HepG2 (cell line): ENCODE data around the gene HSPA1A. TPM values are rescaled to one million over a fixed set of nuclear protein-coding genes. Genes with fewer than 3 reads are reported as not detected.
A peak's percentile ranks its signal among the peaks of the same experiment; 100 is the strongest.

Experiments used
- ARNT2 ChIP-seq: sonication (generic); formaldehyde crosslinking; IDR thresholded peaks from 2 replicates; pipeline ENCODE4 v1.8.0; 2022; ENCODE audit warnings: mild to moderate bottlenecking, low read depth, missing genetic modification reagents, moderate library complexity
- CBX1 ChIP-seq: IDR thresholded peaks from one replicate; pipeline ENCODE4 v1.6.1; 2016; ENCODE audit warnings: antibody characterized with exemption, low read depth
- FOXK2 ChIP-seq: fragments of 450-650 bp; IDR thresholded peaks from 2 replicates; pipeline ENCODE4 v1.6.1; 2016
- FOXO1 ChIP-seq: sonication (generic); formaldehyde crosslinking; IDR thresholded peaks from 2 replicates; pipeline ENCODE4 v1.4.0; 2020; ENCODE audit warnings: missing genetic modification reagents
- ISL2 ChIP-seq: sonication (generic); formaldehyde crosslinking; IDR thresholded peaks from 2 replicates; pipeline ENCODE4 v1.5.0; 2020; ENCODE audit warnings: missing genetic modification reagents
- KLF13 ChIP-seq: sonication (generic); formaldehyde crosslinking; IDR thresholded peaks from 2 replicates; pipeline ENCODE4 v1.4.0; 2020; ENCODE audit warnings: mild to moderate bottlenecking, missing genetic modification reagents
- MED13 ChIP-seq: sonication (generic); formaldehyde crosslinking; IDR thresholded peaks from 2 replicates; pipeline ENCODE4 v1.5.0; 2020; ENCODE audit warnings: missing genetic modification reagents
- MTA3 ChIP-seq: sonication (generic); formaldehyde crosslinking; IDR thresholded peaks from 2 replicates; pipeline ENCODE4 v1.4.0; 2020; ENCODE audit warnings: missing genetic modification reagents
- PAWR ChIP-seq: sonication (generic); formaldehyde crosslinking; IDR thresholded peaks from 2 replicates; pipeline ENCODE4 v1.4.0; 2020; ENCODE audit warnings: missing genetic modification reagents, mild to moderate bottlenecking, borderline replicate concordance
- RAD51 ChIP-seq: fragments of 450-650 bp; IDR thresholded peaks from 2 replicates; pipeline ENCODE4 v1.6.1; 2016; ENCODE audit warnings: borderline replicate concordance
- RBM39 ChIP-seq: fragments of 200-400 bp; formaldehyde crosslinking; IDR thresholded peaks from one replicate; pipeline ENCODE4 v1.6.1; 2018; ENCODE audit warnings: antibody characterized with exemption, mild to moderate bottlenecking, low read depth, low read length; ENCODE audit not compliant: poor library complexity, severe bottlenecking
- RNF2 ChIP-seq: fragments of 450-650 bp; conservative IDR thresholded peaks from 2 replicates; pipeline ENCODE4 v1.6.1; 2016; ENCODE audit warnings: low read depth
- SALL2 ChIP-seq: sonication (generic); formaldehyde crosslinking; IDR thresholded peaks from 2 replicates; pipeline ENCODE4 v1.8.1; 2023; ENCODE audit warnings: mild to moderate bottlenecking, missing genetic modification reagents, inconsistent platforms
- SKI ChIP-seq: fragments of 450-650 bp; IDR thresholded peaks from one replicate; pipeline ENCODE4 v1.6.1; 2018; ENCODE audit warnings: mild to moderate bottlenecking; ENCODE audit not compliant: partially characterized antibody
- SP140L ChIP-seq: sonication (generic); formaldehyde crosslinking; IDR thresholded peaks from 2 replicates; pipeline ENCODE4 v1.4.0; 2020; ENCODE audit warnings: missing genetic modification reagents, borderline replicate concordance
- TEAD3 ChIP-seq: optimal IDR thresholded peaks from 2 replicates; pipeline ENCODE3; 2016; ENCODE audit warnings: borderline replicate concordance
- ZBTB2 ChIP-seq: sonication (generic); formaldehyde crosslinking; IDR thresholded peaks from 2 replicates; pipeline ENCODE4 v1.8.0; 2022; ENCODE audit warnings: low read depth, missing genetic modification reagents
- ZBTB25 ChIP-seq: IDR thresholded peaks from 2 replicates; pipeline ENCODE4 v1.6.1; 2018; ENCODE audit warnings: missing genetic modification reagents
- ZBTB7B ChIP-seq: sonication (generic); formaldehyde crosslinking; IDR thresholded peaks from 2 replicates; pipeline ENCODE4 v1.4.0; 2020; ENCODE audit warnings: missing genetic modification reagents
- ZC3H4 ChIP-seq: sonication (generic); formaldehyde crosslinking; IDR thresholded peaks from 2 replicates; pipeline ENCODE4 v1.4.0; 2020; ENCODE audit warnings: missing genetic modification reagents, borderline replicate concordance
- ZEB1 ChIP-seq: IDR thresholded peaks from 2 replicates; pipeline ENCODE4 v1.6.1; 2012; ENCODE audit warnings: mild to moderate bottlenecking, low read depth, inconsistent platforms; ENCODE audit not compliant: insufficient replicate concordance
- ZNF160 ChIP-seq: sonication (generic); formaldehyde crosslinking; IDR thresholded peaks from 2 replicates; pipeline ENCODE4 v1.8.0; 2022; ENCODE audit warnings: mild to moderate bottlenecking, inconsistent platforms, missing genetic modification reagents
- ZNF205 ChIP-seq: IDR thresholded peaks from 2 replicates; pipeline ENCODE4 v1.6.1; 2018; ENCODE audit warnings: missing biosample characterization, missing genetic modification reagents
- ZNF232 ChIP-seq: sonication (generic); formaldehyde crosslinking; IDR thresholded peaks from 2 replicates; pipeline ENCODE4 v1.4.0; 2020; ENCODE audit warnings: missing genetic modification reagents, borderline replicate concordance
- ZNF30 ChIP-seq: sonication (generic); formaldehyde crosslinking; IDR thresholded peaks from 2 replicates; pipeline ENCODE4 v1.5.0; 2020; ENCODE audit warnings: mild to moderate bottlenecking, missing genetic modification reagents
- ZNF496 ChIP-seq: sonication (generic); formaldehyde crosslinking; IDR thresholded peaks from 2 replicates; pipeline ENCODE4 v1.8.1; 2023; ENCODE audit warnings: mild to moderate bottlenecking, moderate library complexity, missing genetic modification reagents; ENCODE audit not compliant: insufficient replicate concordance
- ZNF615 ChIP-seq: sonication (generic); formaldehyde crosslinking; IDR thresholded peaks from 2 replicates; pipeline ENCODE4 v1.5.0; 2020; ENCODE audit warnings: mild to moderate bottlenecking, missing genetic modification reagents, borderline replicate concordance
- ZNF75D ChIP-seq: sonication (generic); formaldehyde crosslinking; IDR thresholded peaks from 2 replicates; pipeline ENCODE4 v1.8.1; 2023; ENCODE audit warnings: missing genetic modification reagents, mild to moderate bottlenecking, borderline replicate concordance
- ZZZ3 ChIP-seq: sonication (generic); formaldehyde crosslinking; IDR thresholded peaks from 2 replicates; pipeline ENCODE4 v1.4.0; 2020; ENCODE audit warnings: missing genetic modification reagents, mild to moderate bottlenecking, borderline replicate concordance
- polyA plus RNA-seq, 8 experiments: library from polyadenylated mRNA; depleted of rRNA in 3 of 8; stranded (reverse) in 7 of 8; unstranded in 1 of 8; fragments of >200 nt; fragmentation: Illumina TruSeq in 4 of 8; extraction: Trizol in 4 of 8; gene quantifications; 2 replicates each; pipeline versions ENCODE4 v1.2.1 to v1.2.3, GENCODE V29; 2011 to 2016; ENCODE audit warnings: low read depth in 4 of 8, missing spikeins in 1 of 8, mixed read lengths in 1 of 8; ENCODE audit not compliant: insufficient read depth in 1 of 8
- total RNA-seq, 5 experiments: library from RNA; depleted of rRNA; stranded (reverse); fragments of >200 nt; fragmentation: Illumina TruSeq; extraction: Trizol; gene quantifications; 2 replicates each; pipeline ENCODE4 v1.2.3, GENCODE V29; 2016; ENCODE audit warnings: low read depth in 1 of 5

HSPA1A gene
- total and polyA plus RNA-seq, 2 of the 13 experiments (the other 11 are each of a cell fraction or from before 2014, with no cell fraction given), result 44.5 to 85.0 TPM

GRCh38 chr6:31815025-31815838, at the start of gene HSPA1A, which contains the start of gene HSPA1L (continued):
- TF ChIP-seq KLF13 (CRISPR knock-in tag), result no peak
- no peak for TF ChIP-seq CBX1
- TF ChIP-seq ZNF496 (CRISPR knock-in tag), result no peak
- TF ChIP-seq MED13 (CRISPR knock-in tag), result no peak
- TF ChIP-seq RAD51, result no peak
- peak; percentile 69; the same call in 1 of the 2 replicates for TF ChIP-seq SP140L (CRISPR knock-in tag)
- no peak for TF ChIP-seq ZZZ3
- TF ChIP-seq RBM39, result no peak
- TF ChIP-seq ZBTB2 (CRISPR knock-in tag), result peak; percentile 41; the same call in 1 of the 2 replicates
- TF ChIP-seq MTA3 (CRISPR knock-in tag), result no peak
- peak; percentile 78; the same call in 1 of the 2 replicates for TF ChIP-seq ARNT2 (CRISPR knock-in tag)
- TF ChIP-seq FOXO1, result peak; percentile 42; the same call in 1 of the 2 replicates
- TF ChIP-seq ZNF205 (CRISPR knock-in tag), result peak; percentile 80; the same call in 1 of the 2 replicates
- peak; percentile 59 for TF ChIP-seq SALL2 (CRISPR knock-in tag)
- no peak for TF ChIP-seq RNF2
- no peak for TF ChIP-seq ZC3H4
- peak; percentile 75; the same call in 1 of the 2 replicates for TF ChIP-seq ZNF232 (CRISPR knock-in tag)
- TF ChIP-seq ZNF75D (CRISPR knock-in tag), result no peak
- TF ChIP-seq ZNF615 (CRISPR knock-in tag), result no peak
- TF ChIP-seq PAWR, result no peak
- peak; percentile 51 for TF ChIP-seq TEAD3 (CRISPR knock-in tag)
- no peak for TF ChIP-seq ZNF30 (CRISPR knock-in tag)
- TF ChIP-seq ZBTB25 (CRISPR knock-in tag), result peak; percentile 69; the same call in 1 of the 2 replicates
- peak; percentile 68 for TF ChIP-seq ZEB1
- no peak for TF ChIP-seq SKI
- TF ChIP-seq ISL2 (CRISPR knock-in tag), result peak; percentile 19; the same call in 1 of the 2 replicates
- TF ChIP-seq ZBTB7B (CRISPR knock-in tag), result peak; percentile 40; the same call in 1 of the 2 replicates
- TF ChIP-seq ZNF160 (CRISPR knock-in tag), result no peak; the same call in 1 of the 2 replicates
- TF ChIP-seq FOXK2, result no peak
